A549 (cell line): Measurements from ENCODE around the gene TRAF3IP1.

ENCODE experiments used
- ATOH8 ChIP-seq: fragments of 250-450 bp; sonication (Bioruptor Pico); IDR thresholded peaks from 2 replicates; pipeline ENCODE4 v1.5.0; 2020; ENCODE audit warnings: low read depth, mild to moderate bottlenecking, moderate library complexity
- CBX8 ChIP-seq: fragments of 200-600 bp; sonication (generic); IDR thresholded peaks from 2 replicates; pipeline ENCODE4 v1.6.1; 2016
- CHD2 ChIP-seq: fragments of 150-350 bp; IDR thresholded peaks from 2 replicates; pipeline ENCODE4 v1.6.1; 2014; ENCODE audit warnings: low read length; ENCODE audit not compliant: partially characterized antibody
- CTCF ChIP-seq: fragments of >200 bp; sonication (Bioruptor Twin); formaldehyde crosslinking; IDR thresholded peaks from 3 replicates; pipeline ENCODE4 v1.5.1; 2016
- FOSL2 ChIP-seq, 2 experiments: fragments of 450-650 bp in 1 of 2; fragments of >200 bp in 1 of 2; sonication (Bioruptor Twin) in 1 of 2; formaldehyde crosslinking; IDR thresholded peaks; 2 replicates each; pipeline versions ENCODE4 v1.5.0 to v1.6.1; 2016 to 2020; ENCODE audit warnings: mild to moderate bottlenecking in 1 of 2, moderate library complexity in 1 of 2
- KDM5A ChIP-seq: fragments of 200-600 bp; sonication (generic); IDR thresholded peaks from 2 replicates; pipeline ENCODE4 v1.6.1; 2016; ENCODE audit warnings: antibody characterized with exemption, mild to moderate bottlenecking
- MAX ChIP-seq: IDR thresholded peaks from 2 replicates; pipeline ENCODE4 v1.6.1; 2012
- MYC ChIP-seq: IDR thresholded peaks from 2 replicates; pipeline ENCODE4 v1.6.1; 2012; ENCODE audit warnings: mild to moderate bottlenecking, inconsistent platforms, low read length, improper control_type of control experiment, borderline replicate concordance
- POLR2A ChIP-seq: IDR thresholded peaks from 2 replicates; pipeline ENCODE4 v1.6.1; 2012; ENCODE audit warnings: mild to moderate bottlenecking, low read length
- POLR2AphosphoS2 ChIP-seq: conservative IDR thresholded peaks from 2 replicates; pipeline ENCODE4 v1.6.1; 2012; ENCODE audit warnings: low read length, improper control_type of control experiment, inconsistent platforms
- REST ChIP-seq: fragments of 200-600 bp; sonication (generic); IDR thresholded peaks from 2 replicates; pipeline ENCODE4 v1.6.1; 2016; ENCODE audit warnings: antibody characterized with exemption, mild to moderate bottlenecking, moderate library complexity
- USF2 ChIP-seq: fragments of 450-650 bp; IDR thresholded peaks from 2 replicates; pipeline ENCODE4 v1.6.1; 2014; ENCODE audit warnings: antibody characterized with exemption

- TF ChIP-seq CTCF: no peak
- no peak for TF ChIP-seq FOSL2 (IDR thresholded peaks at IDR 0.05)
- TF ChIP-seq FOSL2 (CRISPR knock-in tag; IDR thresholded peaks at IDR 0.05): no peak
- TF ChIP-seq MAX: no peak
- TF ChIP-seq REST: no peak
- TF ChIP-seq MYC: no peak
- TF ChIP-seq POLR2AphosphoS2: no peak
- no peak for TF ChIP-seq KDM5A
- no peak for TF ChIP-seq CHD2
- no peak for TF ChIP-seq CBX8
- no peak for TF ChIP-seq POLR2A
- no peak for TF ChIP-seq ATOH8 (CRISPR knock-in tag)
- no peak for TF ChIP-seq USF2
Measured at GRCh38 chr2:238378230-238379095, 58.1 kb downstream of the TRAF3IP1 start.
